Effector memory CD8-positive, alpha-beta T cell (primary cell): ENCODE data around the gene CCDC107.
A peak's percentile ranks its signal among the peaks of the same experiment; 100 is the strongest.

Source experiments
- ATAC-seq: fragments of 150-1000 bp; cut with Tn5 transposase; replicated peaks from 2 replicates; pipeline ENCODE4 v1.10.0; 2021; ENCODE audit warnings: mild to moderate bottlenecking, moderate library complexity
- DNase-seq, 3 experiments: peaks; one replicate each; pipeline ENCODE4 v3.0.0; 2021
- H3K27ac Mint-ChIP-seq, 2 donors: one replicate each; pipeline ENCODE4 v1.8.0; 2022; ENCODE audit warnings: mild to moderate bottlenecking in 2 of 2, mixed read lengths in 2 of 2, moderate library complexity in 2 of 2
- H3K27me3 Mint-ChIP-seq, 2 donors: one replicate each; pipeline ENCODE4 v1.8.0; 2022; ENCODE audit warnings: mixed read lengths in 2 of 2
- H3K36me3 Mint-ChIP-seq: one replicate; pipeline ENCODE4 v1.8.0; 2022; ENCODE audit warnings: mild to moderate bottlenecking, moderate library complexity, mixed read lengths; ENCODE audit not compliant: insufficient read depth
- H3K4me1 Mint-ChIP-seq, 2 donors: one replicate each; pipeline ENCODE4 v1.8.0; 2022; ENCODE audit warnings: low read depth in 2 of 2, mixed read lengths in 2 of 2
- H3K4me3 Mint-ChIP-seq, 2 donors: one replicate each; pipeline ENCODE4 v1.8.0; 2022; ENCODE audit warnings: mild to moderate bottlenecking in 2 of 2, mixed read lengths in 2 of 2, moderate library complexity in 2 of 2
- H3K9me3 Mint-ChIP-seq, 2 donors: one replicate each; pipeline ENCODE4 v1.8.0; 2022; ENCODE audit warnings: mixed read lengths in 2 of 2

CCDC107 gene

DNA sequence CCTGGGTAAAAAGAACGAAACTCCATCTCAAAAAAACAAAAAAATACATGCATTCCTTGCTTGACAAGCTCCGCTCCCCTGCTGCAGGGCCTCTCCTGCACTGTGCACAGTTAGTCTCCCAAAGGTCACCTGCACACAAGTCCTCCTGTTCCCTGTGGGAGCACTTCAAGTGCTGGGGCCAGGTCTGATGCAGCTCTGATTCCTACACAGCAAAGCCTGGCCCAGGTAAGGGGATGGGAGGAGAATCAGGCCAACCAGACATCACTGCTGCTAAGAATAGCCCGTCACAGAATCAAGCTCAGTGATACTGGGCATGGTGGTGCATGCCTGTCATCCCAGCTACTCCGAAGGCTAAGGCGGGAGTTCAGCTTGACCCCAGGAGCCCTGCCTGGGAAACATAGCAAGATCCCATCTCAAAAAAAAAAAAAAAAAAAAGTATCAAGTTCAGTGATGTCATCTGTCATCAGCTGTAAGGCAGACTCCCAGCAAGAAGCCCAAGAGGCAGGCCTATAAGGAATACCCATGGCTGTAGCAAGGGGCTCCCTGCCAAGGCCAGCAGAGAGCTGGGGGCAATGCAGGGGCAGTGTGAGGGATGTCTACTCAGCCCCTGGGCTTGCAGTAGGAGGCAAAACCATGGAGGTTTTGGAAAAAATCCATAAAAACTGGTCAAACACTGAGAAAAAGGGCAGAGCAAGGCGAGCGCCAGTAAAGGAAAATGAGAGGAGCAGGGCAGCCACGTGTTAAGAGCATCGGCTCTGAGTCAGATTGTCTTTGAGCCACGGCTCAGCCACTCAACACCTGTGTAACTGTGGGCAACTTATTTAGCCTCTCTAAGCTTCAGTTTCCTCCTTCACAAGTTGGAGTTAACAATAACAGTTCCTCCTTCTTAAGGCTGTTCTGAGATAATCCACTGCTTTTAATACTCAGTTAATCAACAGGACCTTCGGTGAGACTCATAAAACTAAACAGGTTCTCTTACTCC lies 28.4 kb downstream of the CCDC107 start:
- no peak overlapping the region for H3K4me3 Mint-ChIP-seq
- no peaks in the 10 kb centered on the region for H3K27me3 Mint-ChIP-seq
- H3K36me3 Mint-ChIP-seq: peaks cover 11% of the 10 kb centered on the region
- DNase-seq (no peak), ATAC-seq (no peak)
- H3K27ac Mint-ChIP-seq: peak overlapping the region in 1 of 2 donors; percentile 0
- peaks cover 3 to 18% of the 10 kb centered on the region in 2 donors for H3K4me1 Mint-ChIP-seq
- no peaks in the 10 kb centered on the region for H3K9me3 Mint-ChIP-seq

DNA sequence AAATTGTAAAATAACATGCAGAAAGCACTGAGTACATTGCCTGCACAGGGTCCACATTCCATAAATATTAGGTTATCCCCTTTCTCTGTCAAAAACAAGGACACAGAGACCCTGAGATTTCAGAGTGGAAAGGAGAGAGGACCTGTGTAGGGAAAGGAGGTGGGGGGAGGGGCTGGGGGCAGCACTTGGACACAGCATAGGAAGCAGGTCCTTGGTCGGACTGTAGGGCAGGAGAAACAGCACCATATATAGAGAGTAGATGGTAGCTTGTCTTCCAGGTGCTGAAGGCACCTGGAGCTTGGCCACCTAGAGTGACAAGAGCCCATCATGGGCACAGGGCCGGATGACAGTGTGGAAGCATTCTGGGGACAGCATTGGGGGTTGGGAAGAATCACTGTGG lies 29.2 kb downstream of the CCDC107 start:
- H3K27me3 Mint-ChIP-seq: no peaks in the 10 kb centered on the region
- no peaks in the 10 kb centered on the region for H3K9me3 Mint-ChIP-seq
- ATAC-seq: no peak
- H3K27ac Mint-ChIP-seq: no peak overlapping the region
- peaks cover 3 to 17% of the 10 kb centered on the region in 2 donors for H3K4me1 Mint-ChIP-seq
- no peak for DNase-seq
- peaks cover 8% of the 10 kb centered on the region for H3K36me3 Mint-ChIP-seq
- H3K4me3 Mint-ChIP-seq: no peak overlapping the region

DNA sequence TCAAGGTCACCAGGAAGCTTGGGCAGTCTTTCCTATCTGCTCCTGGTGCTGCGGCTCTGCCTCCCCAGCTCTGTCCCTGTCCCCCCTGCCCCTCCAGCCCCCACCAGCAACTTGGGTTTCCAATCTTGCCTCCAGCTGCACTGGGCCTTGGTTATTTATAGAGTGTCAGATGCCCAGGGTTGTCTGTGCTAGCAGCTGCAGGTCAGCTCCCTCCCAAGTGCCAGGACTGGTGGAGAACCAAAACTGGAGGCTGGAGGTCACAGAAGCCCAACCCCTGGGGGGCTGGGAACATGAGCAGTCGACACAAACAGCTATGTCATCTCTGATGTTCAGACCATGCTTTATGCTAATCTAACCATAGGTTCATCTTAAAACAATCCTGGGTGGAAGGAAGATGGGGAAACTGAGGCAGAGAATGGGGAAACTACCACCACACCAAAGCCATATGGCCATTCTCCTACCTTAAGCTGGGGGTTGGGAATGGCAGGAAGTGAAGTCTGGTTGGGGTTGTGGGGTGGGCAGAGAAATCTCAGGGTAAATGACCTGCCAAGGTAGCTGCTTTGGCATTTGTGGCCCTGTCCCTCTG lies 30.0 kb downstream of the CCDC107 start:
- H3K36me3 Mint-ChIP-seq: peaks cover 8% of the 10 kb centered on the region
- no peaks in the 10 kb centered on the region for H3K27me3 Mint-ChIP-seq
- peak overlapping the region; percentile 60 to 83 for H3K27ac Mint-ChIP-seq
- no peak overlapping the region for H3K4me3 Mint-ChIP-seq
- H3K4me1 Mint-ChIP-seq: peaks cover 3 to 17% of the 10 kb centered on the region in 2 donors
- ATAC-seq: no peak
- DNase-seq: no peak
- no peaks in the 10 kb centered on the region for H3K9me3 Mint-ChIP-seq

DNA sequence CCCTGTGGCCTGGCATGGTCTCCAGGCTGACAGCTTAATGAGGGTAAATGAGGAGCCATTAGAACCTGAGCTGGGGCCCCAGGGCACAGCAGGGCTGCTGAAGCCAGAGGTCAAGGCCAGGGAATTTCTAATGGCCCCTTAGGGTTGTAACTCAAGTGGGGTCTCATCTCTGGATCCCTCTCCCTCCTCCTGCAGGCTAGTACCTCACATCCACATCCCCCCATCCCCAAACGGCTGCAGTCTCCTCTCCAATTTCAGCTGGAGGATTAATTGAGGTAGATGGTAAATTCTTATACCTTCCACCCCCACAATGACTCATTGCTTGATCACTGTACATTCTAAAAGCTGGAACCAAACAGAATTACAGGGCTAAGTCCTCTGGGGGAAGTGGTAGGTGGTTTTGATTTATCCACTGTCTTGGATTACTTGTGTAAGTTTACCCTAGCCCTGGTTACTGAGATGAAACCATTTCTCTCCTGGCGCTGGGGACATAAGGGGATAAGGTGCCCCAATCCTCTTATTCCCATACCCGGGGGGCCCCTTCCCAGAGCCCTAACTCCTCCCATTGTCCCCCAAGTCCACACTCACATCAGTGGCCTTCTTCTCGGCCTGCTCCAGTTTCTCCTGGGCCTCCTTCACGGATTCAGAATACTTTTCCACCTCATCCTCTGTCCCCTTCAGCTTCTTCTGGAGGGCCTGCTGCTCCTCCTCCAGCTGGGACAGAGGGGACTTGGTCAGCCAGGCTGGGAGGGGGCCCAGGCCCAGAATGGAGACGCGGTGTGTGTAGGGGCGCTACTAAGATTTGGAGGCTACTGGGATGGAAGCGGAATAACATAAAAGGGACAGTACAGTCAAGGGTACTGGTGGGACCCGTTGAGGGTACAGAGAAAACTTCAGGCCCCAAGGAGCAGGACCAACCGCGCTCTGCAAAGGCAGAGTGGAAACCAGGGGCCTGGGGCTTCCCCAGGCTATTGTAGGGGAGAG lies 30.8 kb downstream of the CCDC107 start:
- ATAC-seq (no peak), DNase-seq (no peak)
- Mint-ChIP-seq H3K4me3 (peak overlapping the region; percentile 40 to 61), H3K4me1 (peaks cover 3 to 16% of the 10 kb centered on the region in 2 donors), H3K9me3 (no peaks in the 10 kb centered on the region), H3K36me3 (peaks cover 9% of the 10 kb centered on the region), H3K27me3 (no peaks in the 10 kb centered on the region), H3K27ac (peak overlapping the region; percentile 60 to 83)

DNA sequence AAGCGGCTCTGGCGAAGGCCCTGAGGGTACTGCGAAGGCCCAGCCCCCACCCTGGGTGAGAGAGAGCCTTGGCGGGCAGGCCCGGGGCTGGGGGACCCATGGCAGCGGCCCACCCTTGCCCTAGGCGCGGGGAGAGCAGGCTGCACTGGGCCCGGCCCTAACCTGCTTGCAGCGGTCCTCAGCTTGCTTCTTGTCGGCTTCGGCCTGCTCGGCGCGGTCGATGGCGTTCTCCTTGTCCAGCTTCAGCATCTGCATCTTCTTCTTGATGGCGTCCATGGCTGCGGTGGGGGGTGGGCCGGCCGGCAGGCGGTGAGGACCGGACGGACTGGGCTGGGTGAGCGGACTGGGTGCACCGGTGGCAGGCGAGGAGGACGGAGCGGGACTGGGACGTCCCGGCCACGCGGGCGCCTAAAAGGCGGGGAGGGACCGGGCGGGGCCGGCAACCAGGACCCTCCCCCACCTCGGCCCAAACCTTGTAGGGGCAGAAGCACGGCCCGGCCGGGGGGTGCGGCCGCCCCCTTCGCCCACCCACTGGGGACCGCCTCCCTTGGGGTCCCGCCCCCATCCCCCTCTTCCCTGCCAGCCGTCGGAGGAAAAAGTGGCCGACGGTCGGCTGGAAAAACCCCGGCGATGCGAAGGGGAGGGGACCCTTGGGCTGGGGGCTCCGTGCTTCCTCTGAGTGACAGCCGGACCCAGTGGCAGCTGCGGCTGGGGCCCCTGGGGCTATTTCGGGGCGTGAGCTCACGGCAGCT lies 31.6 kb downstream of the CCDC107 start, which contains the start of gene TPM2:
TPM2 (minus strand) TSS at position 384 of the 752 bp plus-strand sequence; CDS start at position 276, 108 bp downstream.
- H3K27ac Mint-ChIP-seq: peak within 1 kb of the TSS; percentile 86
- no peaks in the 10 kb centered on the region for H3K27me3 Mint-ChIP-seq
- peak within 1 kb of the TSS; percentile 88 to 90 for H3K4me3 Mint-ChIP-seq
- DNase-seq (no peak), ATAC-seq (peak; percentile 15)
- H3K4me1 Mint-ChIP-seq: peaks cover 3 to 16% of the 10 kb centered on the region in 2 donors
- no peaks in the 10 kb centered on the region for H3K9me3 Mint-ChIP-seq
- peaks cover 10% of the 10 kb centered on the region for H3K36me3 Mint-ChIP-seq

DNA sequence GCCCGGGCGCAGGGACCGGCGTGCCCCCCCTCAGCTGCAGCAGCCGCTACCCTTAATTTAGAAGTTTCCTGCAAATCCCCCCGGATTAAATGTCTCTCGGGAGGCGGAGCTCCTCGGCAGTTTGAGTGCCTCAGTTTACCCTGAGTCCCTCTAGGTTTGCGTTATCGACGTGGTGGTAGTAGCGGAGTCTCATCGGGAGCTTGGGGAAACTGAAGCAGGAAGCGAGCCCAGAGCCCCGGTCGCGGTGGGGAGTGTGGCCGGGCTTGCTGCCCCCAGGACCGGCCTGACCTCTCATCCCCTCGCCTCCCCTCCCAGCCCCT lies 32.2 kb downstream of the CCDC107 start:
- Mint-ChIP-seq H3K4me1 (peaks cover 3 to 16% of the 10 kb centered on the region in 2 donors), H3K9me3 (no peaks in the 10 kb centered on the region), H3K27me3 (no peaks in the 10 kb centered on the region), H3K4me3 (peak overlapping the region; percentile 88 to 90), H3K36me3 (peaks cover 7% of the 10 kb centered on the region), H3K27ac (peak overlapping the region in 1 of 2 donors; percentile 86)
- ATAC-seq: peak; percentile 8
- no peak for DNase-seq

DNA sequence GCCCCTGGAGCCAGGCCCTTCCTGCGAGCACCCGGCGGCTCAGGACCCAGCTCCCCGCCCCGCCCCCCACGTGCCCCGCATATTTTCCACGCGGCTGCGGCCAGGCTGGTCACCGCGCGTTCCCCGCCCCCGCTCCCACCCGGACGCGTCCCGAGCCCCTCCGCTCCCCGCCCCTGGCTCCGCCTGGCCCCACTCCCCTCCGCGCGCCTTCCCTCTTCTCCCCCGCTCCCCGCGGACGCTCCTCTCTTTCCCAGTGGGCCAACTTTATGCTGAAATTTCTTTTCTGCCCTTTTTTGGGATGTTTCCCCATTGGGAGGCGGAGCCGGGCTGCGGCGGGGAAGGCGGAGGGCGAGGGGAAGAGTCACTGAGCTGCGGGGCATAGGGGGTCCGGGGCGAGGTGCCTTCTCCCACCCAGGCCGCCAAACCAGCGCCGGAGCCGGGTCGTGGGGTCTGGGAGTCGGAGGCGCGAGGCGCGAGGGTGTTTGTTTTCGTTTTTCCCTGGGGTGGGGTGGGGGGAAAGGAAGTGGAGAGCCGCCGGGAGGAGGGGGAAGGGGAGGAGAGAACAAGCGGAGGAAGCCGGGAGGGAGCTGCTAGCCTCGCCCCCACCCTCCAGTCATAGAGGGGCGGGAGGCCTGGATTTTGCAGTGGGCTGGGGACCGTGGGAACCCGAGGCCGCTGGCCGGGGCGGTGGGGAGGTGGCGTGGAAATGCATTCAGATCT lies 32.7 kb downstream of the CCDC107 start:
- no peaks in the 10 kb centered on the region for H3K27me3 Mint-ChIP-seq
- peak overlapping the region; percentile 86 for H3K27ac Mint-ChIP-seq
- H3K4me1 Mint-ChIP-seq: peaks cover 3 to 16% of the 10 kb centered on the region in 2 donors
- H3K36me3 Mint-ChIP-seq: peaks cover 7% of the 10 kb centered on the region
- H3K4me3 Mint-ChIP-seq: peak overlapping the region; percentile 88 to 90
- DNase-seq: peak in 1 of 3 experiments; percentile 14
- peak; percentile 52 for ATAC-seq
- H3K9me3 Mint-ChIP-seq: no peaks in the 10 kb centered on the region

DNA sequence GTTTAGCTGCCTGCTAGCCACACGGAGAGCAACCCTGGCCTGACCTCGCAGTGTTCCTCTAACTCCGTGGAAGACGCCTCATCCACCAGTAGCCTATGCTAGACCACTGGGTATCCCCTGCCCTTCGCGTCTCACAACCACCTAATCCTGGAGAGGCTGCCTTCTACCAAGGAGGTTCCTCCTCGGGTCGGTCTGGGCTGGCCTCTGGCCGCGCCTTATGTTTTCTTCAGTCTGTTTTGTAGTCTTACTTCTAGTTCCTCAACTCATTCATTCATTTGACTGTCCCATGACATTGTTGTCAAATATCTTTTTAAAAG lies 33.2 kb downstream of the CCDC107 start:
- Mint-ChIP-seq H3K27ac (peak overlapping the region; percentile 86), H3K36me3 (peaks cover 7% of the 10 kb centered on the region), H3K9me3 (no peaks in the 10 kb centered on the region), H3K27me3 (no peaks in the 10 kb centered on the region), H3K4me1 (peaks cover 2 to 16% of the 10 kb centered on the region in 2 donors), H3K4me3 (peak overlapping the region; percentile 88 to 90)
- no peak for ATAC-seq
- DNase-seq: no peak

DNA sequence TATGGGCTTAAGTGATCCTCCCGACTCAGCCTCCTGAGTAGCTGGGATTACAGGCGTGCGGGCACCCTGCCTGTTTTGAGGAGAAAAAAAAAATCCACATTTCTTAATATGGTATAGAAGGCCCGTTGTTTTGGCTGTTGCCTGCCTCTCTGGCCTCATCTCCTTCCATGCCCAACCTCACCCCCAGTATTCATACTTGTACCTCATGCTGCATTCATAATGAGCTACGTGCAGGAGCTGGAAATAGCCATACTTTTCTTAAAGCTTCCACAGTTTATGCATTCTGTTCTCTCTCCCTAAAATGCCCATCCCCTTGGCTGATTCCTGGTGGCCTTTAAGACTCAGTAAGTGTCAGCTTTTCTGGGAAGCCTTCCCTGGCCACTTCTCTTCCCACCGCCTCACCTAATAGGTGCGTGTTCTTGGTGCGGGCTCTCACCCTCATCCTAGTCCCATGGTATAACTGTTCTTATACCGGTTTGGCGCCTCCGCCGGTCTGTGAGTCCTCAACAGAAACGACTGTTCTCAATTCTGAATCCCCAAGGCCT lies 33.7 kb downstream of the CCDC107 start:
- Mint-ChIP-seq H3K4me1 (peaks cover 7 to 22% of the 10 kb centered on the region in 2 donors), H3K4me3 (peak overlapping the region; percentile 88 to 90), H3K27ac (peak overlapping the region in 1 of 2 donors; percentile 86), H3K9me3 (no peaks in the 10 kb centered on the region), H3K36me3 (peaks cover 7% of the 10 kb centered on the region), H3K27me3 (no peaks in the 10 kb centered on the region)
- DNase-seq (no peak), ATAC-seq (no peak)

DNA sequence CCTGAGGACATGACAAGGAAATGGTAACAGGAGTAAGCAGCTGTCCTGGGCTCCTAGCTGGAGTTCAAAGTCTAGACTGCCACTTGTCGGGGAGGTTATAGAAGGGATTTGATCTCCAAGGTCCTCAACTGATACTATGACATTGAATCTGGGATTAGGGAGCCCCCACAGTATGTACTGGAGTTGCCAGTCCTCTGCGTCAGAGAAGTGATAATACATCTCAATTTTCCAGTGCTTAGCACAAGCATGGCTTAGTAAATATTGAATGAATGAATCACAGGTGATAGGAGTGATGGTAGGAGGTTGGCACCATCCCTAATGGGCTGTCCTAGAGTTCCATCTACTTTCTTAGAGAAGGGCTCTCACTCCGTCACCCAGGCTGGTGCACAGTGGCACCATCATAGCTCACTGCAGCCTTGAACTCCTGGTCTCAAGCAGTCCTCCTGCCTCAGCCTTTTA lies 37.9 kb downstream of the CCDC107 start:
- ATAC-seq: no peak
- no peak overlapping the region for H3K4me3 Mint-ChIP-seq
- H3K4me1 Mint-ChIP-seq: peaks cover 13 to 16% of the 10 kb centered on the region in 2 donors
- H3K36me3 Mint-ChIP-seq: peaks cover 7% of the 10 kb centered on the region
- DNase-seq: no peak
- H3K9me3 Mint-ChIP-seq: no peaks in the 10 kb centered on the region
- no peaks in the 10 kb centered on the region for H3K27me3 Mint-ChIP-seq
- peak overlapping the region in 1 of 2 donors; percentile 75 for H3K27ac Mint-ChIP-seq

DNA sequence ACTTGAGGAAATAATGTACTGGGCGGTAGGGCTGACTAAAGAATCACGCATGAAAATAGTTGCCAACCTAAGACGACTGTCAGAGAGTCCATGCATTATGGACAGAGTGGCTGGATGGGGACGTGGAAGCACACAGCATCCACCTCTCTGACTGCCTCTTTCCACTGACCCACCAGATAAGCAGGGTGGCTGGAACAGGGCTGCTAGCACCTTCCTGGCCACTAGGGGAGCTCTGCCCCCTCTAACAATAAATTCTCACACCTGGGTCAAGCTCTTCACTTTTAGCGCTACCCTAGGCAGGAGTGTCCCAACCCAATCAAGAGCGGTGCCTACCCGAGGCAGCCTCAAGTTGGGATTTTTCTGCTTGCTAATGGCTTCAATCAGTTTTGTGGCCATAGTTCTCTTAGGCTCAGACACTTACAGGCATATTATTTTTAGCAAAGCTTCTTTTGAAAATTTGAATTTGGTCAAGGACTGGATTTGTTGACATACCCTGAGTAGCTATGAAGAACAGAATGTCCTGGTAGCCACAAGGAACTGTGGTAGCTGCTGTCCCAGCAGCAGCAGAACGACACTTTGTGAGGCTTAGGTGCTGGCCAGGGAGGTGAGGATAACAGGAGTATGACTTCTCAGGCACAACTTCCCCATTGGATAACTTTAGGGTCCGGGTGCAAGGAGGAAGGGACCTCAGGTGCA lies 38.6 kb downstream of the CCDC107 start:
- DNase-seq: peak; percentile 48 to 59 (median 53)
- H3K9me3 Mint-ChIP-seq: no peaks in the 10 kb centered on the region

More for the DNA sequence above, 38.6 kb downstream of the CCDC107 start:
- Mint-ChIP-seq H3K36me3 (peaks cover 4% of the 10 kb centered on the region), H3K4me1 (peaks cover 13% of the 10 kb centered on the region in 2 donors), H3K27me3 (no peaks in the 10 kb centered on the region), H3K27ac (peak overlapping the region; percentile 12 to 75), H3K4me3 (no peak overlapping the region)
- ATAC-seq: peak; percentile 96
